ENCODE results near the gene UBE2D3.

DNA sequence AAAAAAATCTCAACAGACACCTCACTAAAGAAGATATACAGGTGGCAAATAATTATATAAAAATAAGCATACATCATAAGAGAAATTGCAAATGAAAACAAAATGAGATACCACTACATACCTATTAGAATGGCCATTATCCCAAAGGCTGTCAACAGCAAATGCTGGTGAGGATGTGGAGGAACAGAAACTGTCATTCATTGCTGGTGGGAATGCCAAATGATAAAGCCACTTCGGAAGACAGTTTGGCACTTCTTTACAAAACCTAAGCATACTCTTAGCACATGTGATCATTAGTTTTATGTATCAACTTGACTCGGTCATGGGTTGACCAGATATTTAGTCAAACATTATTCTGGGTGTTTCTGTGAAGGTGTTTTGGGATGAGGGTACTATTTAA lies 53.1 kb downstream of the UBE2D3 start:
- no peak for TF ChIP-seq TAF1 (IDR thresholded peaks at IDR 0.05; ENCODE audit: borderline replicate concordance, low read depth, low read length)
- no peak for TF ChIP-seq POLR2A (IDR thresholded peaks at IDR 0.05; ENCODE audit: low read depth, low read length)
